KOPT-K1 (cell line): Measurements from ENCODE around the gene CAMK1.

Experiments used
- H3K27ac ChIP-seq: fragments of 200-600 bp; sonication (generic); 2 replicates; pipeline ENCODE4 v1.5.1; 2016; ENCODE audit warnings: antibody characterized with exemption, mild to moderate bottlenecking, low read depth, low read length; ENCODE audit not compliant: poor library complexity, severe bottlenecking
- H3K36me3 ChIP-seq: fragments of 200-600 bp; sonication (generic); 2 replicates; pipeline ENCODE4 v1.5.1; 2017; ENCODE audit warnings: antibody characterized with exemption, mild to moderate bottlenecking, low read length, moderate library complexity; ENCODE audit not compliant: insufficient read depth
- H3K9me3 ChIP-seq: fragments of 200-600 bp; sonication (generic); 2 replicates; pipeline ENCODE4 v1.5.1; 2017; ENCODE audit warnings: antibody characterized with exemption, low read length, mild to moderate bottlenecking; ENCODE audit not compliant: insufficient read depth, poor library complexity, severe bottlenecking

The CAMK1 gene

DNA sequence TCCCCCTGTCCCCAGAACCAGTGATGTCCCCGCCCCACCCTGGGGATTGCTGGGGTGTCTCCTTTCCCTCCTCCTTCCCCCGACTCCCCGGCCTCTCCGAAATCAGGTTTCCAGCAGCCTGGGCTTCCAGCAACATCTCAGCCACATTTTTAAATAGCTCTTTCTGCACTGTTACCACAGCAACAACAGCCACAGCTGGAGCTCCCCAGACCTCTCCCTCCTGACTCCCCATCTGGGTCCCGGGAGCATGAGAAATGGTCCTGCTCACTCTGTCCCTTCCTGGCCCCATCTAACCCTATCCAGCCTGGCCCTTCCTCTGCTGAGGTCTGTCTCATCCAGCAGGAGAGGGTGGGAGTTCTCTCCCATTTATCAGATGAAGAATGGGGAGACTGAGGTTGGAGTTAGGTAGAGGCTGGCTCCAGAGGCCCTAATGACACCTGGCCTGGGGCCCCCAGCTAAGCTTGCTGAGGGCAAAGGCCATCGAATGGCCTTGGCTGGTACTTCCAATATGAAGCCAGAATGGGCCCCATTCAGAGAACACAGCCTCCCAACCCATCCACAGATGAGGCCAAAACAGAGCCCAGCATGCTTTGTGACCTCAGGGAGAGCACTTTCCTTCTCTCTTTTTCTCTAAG lies 1.5 kb downstream of the CAMK1 start:
- H3K27ac ChIP-seq = no peak overlapping the region
- no peaks in the 10 kb centered on the region for H3K9me3 ChIP-seq
- H3K36me3 ChIP-seq = no peaks in the 10 kb centered on the region

DNA sequence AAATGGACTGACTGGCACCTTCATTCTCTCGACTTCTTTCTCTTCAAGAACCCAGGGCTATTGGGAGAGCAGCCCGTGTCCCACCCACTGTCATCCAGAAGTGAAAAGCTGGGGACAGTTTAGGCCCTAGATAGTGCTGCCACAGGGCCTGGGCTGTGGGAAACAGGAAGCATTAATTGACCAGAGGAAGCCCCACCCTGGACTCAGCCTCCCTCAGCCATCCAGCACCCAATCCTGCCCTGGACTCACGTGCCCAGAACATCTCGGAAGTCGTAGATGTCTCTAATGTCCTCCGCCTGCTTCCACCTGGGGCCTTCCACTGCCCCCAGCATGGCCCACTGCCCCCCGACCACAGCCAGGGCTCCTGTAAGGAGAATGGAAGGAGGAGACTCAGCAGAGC lies 2.3 kb downstream of the CAMK1 start:
- Histone ChIP-seq H3K9me3 (no peaks in the 10 kb centered on the region), H3K27ac (no peak overlapping the region), H3K36me3 (no peaks in the 10 kb centered on the region)

DNA sequence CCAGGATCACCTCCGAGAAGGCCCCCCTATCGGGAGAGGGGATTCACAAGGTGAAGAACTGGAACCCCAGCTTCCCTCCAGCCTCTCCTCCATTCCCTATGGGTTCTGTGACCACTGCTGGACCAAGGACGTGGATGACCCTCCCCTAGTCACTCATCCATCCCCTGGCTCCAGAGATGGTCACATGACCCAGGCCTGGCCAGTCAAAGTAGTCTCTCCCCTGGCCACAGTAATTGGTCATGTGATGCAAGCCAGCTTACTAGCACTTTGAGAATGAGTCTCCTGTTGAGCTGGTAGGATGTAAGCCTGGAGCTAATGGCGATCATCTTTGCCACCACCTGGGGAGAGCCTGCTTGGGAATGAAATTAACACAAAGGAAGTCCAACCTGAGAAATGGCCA lies 3.9 kb downstream of the CAMK1 start:
- Histone ChIP-seq H3K9me3 (no peaks in the 10 kb centered on the region), H3K36me3 (no peaks in the 10 kb centered on the region), H3K27ac (no peak overlapping the region)

DNA sequence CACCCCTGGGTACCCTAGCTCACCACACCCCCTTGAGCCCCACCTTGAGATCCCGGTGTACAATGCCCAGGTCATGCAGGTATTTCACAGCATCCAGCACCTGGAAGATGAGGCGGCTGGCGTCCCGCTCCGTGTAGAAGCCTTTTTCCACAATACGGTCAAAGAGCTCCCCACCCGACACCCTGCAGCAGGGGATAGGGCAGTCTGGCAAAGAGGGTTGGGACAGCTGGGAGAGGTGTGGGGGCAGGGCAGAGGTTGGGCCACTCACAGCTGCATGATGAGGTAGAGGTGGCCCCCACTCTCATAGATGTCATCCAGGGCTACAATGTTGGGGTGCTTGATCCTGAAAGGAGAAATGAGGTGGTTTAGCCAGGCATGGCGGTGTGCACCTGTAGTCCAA lies 6.9 kb downstream of the CAMK1 start:
- H3K27ac ChIP-seq = no peak overlapping the region

DNA sequence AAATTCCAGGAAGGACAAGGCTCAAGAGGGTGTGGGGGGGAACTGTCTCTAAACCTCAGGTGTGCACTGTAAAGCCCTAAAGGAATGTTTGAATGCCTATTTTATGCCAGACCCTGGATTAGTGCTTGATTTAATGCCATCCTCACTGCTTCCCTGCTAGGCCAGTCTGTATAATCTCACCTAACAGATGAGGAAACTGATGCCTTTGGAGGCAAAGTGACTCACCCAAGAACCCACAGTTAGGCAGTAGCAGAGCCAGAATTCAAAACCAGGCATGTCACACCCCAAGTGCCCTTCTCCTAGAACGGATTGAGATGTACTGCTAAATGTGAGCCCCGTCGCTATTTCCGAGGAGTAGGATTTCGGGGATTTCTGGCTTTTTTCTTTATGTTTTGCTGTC lies 7.8 kb downstream of the CAMK1 start:
- Histone ChIP-seq H3K27ac (no peak overlapping the region), H3K36me3 (peaks cover 8% of the 10 kb centered on the region; the same call in 1 of the 2 replicates), H3K9me3 (no peaks in the 10 kb centered on the region)

More for the DNA sequence above, 6.9 kb downstream of the CAMK1 start:
- H3K36me3 ChIP-seq = peaks cover 7% of the 10 kb centered on the region; the same call in 1 of the 2 replicates
- H3K9me3 ChIP-seq = no peaks in the 10 kb centered on the region

DNA sequence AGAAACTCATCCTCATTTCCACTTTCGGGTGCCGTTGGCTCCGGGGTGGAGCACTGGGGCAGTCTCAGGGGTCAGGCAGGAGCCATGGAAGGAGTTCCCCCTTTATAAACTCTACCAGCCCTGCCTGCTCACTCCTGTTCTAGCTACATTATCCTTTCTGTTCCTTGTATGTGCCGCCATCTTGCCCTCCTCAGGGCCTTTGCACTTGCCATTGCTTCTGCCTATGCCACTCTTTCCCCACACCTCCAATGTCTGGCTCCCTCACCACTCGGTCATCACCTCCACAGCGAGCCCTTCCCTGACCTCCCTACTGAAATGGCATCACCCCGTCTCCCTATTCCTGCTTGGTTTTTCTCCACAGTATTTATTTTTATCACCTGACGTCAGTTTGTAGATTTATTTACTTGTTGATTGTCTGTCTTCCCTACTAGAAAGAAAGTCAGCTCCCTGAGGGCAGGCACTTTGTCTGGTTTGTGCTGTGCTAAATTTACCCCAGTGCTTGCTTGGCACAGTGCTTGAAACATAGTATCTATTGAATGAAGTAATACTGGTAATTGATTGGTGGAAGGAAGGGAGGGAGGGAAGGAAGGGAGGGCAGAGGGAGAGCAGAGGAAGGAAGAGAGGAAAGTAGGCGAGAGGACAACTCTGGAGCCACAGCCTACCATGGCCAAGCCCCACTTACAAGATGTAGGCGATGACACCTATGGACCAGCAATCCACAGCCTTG lies 8.8 kb downstream of the CAMK1 start:
- H3K36me3 ChIP-seq = peaks cover 14% of the 10 kb centered on the region; the same call in 1 of the 2 replicates
- H3K27ac ChIP-seq = no peak overlapping the region
- H3K9me3 ChIP-seq = no peaks in the 10 kb centered on the region

DNA sequence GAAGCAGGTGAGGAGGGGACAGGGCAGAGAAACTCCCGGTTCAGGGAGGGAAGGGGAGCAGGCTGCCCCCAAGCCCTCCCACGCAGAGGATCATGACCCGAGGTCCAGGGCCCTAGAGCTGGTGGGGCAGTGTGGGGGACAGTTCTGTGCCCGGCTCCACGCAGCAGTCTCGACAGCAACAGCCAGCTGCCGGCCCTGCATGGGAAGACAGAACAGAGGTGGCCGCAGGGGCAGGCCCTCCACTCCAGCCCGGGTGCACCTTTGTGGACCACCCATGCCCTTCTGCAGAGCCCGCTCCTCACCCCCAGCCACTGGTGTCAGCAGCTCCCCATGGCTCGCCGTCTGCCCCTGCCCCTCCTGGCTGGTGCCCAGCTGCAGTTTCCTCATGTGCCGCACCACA lies 12.3 kb downstream of the CAMK1 start:
- H3K36me3 ChIP-seq = peaks cover 26% of the 10 kb centered on the region; the same call in 1 of the 2 replicates

DNA sequence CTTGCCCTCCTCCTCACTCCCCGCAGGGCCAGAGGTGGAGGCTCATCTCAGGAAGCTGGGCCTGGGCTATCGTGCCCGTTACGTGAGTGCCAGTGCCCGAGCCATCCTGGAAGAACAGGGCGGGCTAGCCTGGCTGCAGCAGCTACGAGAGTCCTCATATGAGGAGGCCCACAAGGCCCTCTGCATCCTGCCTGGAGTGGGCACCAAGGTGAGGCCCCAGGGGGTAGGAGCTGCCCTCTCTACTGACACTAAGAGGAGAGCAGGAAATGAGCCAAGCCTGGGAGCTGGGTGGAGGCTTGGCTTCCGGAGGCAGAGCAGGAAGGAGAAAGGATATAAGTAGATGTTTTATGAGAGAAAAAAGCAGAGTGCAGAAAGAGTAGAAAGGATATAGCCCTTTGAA lies 15.1 kb downstream of the CAMK1 start:
- peaks cover 37% of the 10 kb centered on the region for H3K36me3 ChIP-seq
- H3K27ac ChIP-seq = no peak overlapping the region
- no peaks in the 10 kb centered on the region for H3K9me3 ChIP-seq

More for the DNA sequence above, 12.3 kb downstream of the CAMK1 start:
- no peak overlapping the region for H3K27ac ChIP-seq
- no peaks in the 10 kb centered on the region for H3K9me3 ChIP-seq

DNA sequence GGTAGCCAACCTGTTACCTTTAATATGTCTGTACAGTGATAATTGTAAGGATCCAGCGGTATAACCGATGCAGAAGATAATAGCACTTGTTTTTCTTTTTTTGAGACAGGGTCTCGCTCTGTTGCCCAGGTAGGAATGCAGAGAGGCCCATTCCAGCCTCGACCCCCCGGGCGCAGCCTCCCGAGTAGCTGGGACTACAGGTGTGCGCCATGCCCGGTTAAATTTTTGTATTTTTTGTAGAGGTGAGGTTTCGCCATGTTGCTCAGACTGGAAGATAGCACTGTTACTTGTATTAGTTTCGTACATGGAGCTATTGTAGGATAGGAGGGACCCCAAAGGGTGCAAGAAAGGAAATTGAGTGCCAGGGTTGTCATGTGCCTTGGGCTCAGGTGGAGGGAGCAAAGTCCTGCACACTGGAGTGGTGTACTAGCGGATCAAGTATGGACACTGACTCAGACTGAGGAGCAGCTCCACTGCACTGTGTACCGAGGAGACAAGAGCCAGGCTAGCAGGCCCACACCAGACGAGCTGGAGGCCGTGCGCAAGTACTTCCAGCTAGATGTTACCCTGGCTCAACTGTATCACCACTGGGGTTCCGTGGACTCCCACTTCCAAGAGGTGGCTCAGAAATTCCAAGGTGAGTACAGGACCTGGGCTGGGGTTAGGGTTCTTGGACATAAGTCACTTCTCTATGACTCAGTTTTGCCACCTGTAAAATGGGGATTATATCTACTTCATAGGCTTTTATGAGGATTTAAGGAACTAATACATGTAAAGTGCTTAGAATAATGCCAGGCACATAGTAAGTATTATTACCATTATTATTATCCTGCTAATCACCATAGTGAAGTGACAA lies 19.0 kb downstream of the CAMK1 start:
- peaks cover 57% of the 10 kb centered on the region for H3K36me3 ChIP-seq
- H3K27ac ChIP-seq = peak overlapping the region; percentile 66

DNA sequence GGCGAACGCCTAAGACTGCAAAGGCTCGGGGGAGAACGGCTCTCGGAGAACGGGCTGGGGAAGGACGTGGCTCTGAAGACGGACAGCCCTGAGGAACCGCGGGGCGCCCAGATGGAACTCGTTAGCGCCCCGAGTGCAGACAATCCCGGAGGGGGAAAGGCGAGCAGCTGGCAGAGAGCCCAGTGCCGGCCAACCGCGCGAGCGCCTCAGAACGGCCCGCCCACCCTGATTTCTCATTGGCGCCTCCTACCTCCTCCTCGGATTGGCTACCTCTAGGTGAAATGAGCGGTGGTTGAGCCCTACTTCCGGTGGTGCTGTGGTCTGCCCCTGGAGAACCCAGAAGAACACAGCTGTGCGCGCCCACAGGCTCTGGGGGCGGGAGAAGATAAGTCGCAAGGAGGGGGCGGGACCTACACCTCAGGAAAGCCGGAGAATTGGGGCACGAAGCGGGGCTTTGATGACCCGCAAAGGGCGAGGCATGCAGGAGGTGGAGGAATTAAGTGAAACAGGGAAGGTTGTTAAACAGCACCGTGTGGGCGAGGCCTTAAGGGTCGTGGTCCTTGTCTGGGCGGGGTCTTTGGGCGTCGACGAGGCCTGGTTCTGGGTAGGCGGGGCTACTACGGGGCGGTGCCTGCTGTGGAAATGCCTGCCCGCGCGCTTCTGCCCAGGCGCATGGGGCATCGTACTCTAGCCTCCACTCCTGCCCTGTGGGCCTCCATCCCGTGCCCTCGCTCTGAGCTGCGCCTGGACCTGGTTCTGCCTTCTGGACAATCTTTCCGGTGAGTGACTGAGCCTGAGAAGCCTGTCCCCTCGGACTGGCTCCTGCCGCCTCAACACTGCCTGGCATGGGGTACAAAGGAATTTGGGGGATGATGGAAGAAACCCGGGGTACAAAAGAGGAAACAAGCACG lies 19.8 kb downstream of the CAMK1 start, which contains the start of gene OGG1:
OGG1 (plus strand) TSS at position 308 of the 911 bp plus-strand sequence; CDS start at position 643, 335 bp downstream.
- peak within 1 kb of the TSS; percentile 66 for H3K27ac ChIP-seq
- peaks cover 64% of the 10 kb centered on the region for H3K36me3 ChIP-seq
- no peaks in the 10 kb centered on the region for H3K9me3 ChIP-seq

More for the DNA sequence above, 19.0 kb downstream of the CAMK1 start:
- H3K9me3 ChIP-seq = no peaks in the 10 kb centered on the region

DNA sequence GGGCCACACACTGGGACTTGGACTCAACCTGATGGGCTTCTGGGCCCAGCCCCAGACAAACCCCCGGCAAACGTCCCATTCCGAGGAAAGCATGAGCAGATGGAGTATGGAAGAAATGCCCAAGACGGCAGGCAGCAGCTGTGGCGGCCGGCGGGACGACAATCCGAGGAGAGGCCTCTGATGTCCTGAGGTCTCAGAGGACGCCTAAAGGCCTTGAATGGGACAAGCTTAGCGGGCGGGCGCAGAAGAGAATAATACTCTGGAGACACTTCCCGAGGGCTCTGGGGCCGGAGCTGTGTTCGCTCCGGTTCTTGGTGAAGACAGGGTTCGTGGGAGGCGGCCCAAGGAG lies 20.5 kb downstream of the CAMK1 start:
- no peaks in the 10 kb centered on the region for H3K9me3 ChIP-seq
- H3K36me3 ChIP-seq = peaks cover 64% of the 10 kb centered on the region
- peak overlapping the region; percentile 66 for H3K27ac ChIP-seq

DNA sequence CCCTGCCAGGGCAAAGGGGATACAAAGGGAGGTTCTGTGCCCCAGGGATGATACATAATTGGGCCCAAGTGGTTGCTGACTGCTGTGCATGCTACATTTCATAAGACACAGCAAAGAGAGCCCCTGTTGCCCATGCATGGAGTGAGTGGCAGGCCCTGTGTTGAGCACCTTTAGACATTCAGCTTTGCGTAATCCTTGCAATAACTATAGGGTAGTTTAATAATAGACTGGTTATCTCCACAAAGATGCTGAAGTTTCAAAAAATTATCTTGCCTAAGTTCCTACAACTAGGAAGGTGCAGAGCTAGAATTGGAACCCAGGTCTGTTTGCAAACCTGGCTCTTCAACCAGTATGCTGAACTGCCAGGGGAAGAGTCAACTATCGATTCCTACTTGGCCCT lies 21.7 kb downstream of the CAMK1 start:
- H3K27ac ChIP-seq = no peak overlapping the region
- no peaks in the 10 kb centered on the region for H3K9me3 ChIP-seq
- H3K36me3 ChIP-seq = peaks cover 77% of the 10 kb centered on the region

DNA sequence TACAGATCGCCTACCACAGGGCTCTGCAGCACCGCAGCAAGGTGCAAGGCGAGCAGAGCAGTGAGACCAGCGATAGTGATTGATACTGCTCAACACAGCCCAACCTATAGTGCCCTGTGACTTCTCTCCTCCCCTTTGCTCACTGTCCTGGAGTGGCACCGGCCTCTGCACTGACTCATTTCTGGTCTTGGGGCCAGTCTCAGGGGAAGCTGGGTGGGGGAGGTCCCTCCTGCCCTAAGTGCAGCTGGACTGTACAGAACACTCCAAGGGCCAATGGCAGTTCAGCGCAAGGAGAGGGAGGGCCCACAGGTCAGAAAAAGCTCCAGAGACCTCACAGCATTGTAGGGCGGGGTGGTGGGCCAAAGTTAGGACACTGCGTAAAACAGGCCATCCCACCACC lies 22.5 kb downstream of the CAMK1 start:
- no peak overlapping the region for H3K27ac ChIP-seq
- H3K9me3 ChIP-seq = no peaks in the 10 kb centered on the region
- peaks cover 79% of the 10 kb centered on the region for H3K36me3 ChIP-seq

DNA sequence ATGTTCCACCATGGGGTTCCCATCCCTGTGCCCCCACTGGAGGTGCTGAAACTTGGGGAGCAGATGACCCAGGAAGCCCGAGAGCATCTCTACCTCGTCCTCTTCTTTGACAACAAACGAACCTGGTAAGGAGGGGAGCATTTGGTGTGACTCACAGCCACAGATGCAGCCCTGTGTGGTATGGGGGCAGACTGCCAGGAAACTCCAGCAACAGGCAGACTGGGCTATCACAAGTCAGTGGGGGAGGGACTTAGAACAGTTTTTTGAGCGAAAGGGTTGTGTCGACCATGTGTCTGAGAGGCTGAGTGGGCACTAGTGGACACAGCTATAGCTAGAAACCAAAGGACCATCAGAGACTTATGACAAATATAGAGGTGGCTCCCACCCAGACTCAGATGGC lies 23.4 kb downstream of the CAMK1 start:
- H3K36me3 ChIP-seq = peaks cover 80% of the 10 kb centered on the region

More for the DNA sequence above, 23.4 kb downstream of the CAMK1 start:
- H3K27ac ChIP-seq = no peak overlapping the region
- no peaks in the 10 kb centered on the region for H3K9me3 ChIP-seq
